Vagina (tissue), 2 donors: ENCODE measurements around the gene ENTPD1. TPM values are rescaled to one million over a fixed set of nuclear protein-coding genes. Genes with fewer than 3 reads are reported as not detected.
"Not testable (repeated sequence)": the region's sequence is repeated elsewhere in the genome, so short reads cannot be mapped to it uniquely, and the experiment has no call there.

ENCODE experiments used
- DNase-seq, 2 donors: peaks; one replicate each; pipeline ENCODE4 v3.0.0-alpha.2; 2017; ENCODE audit errors: extremely low spot score in 2 of 2
- H3K27ac ChIP-seq: fragments of 200-600 bp; sonication (generic); one replicate; pipeline ENCODE4 v1.5.1; 2019
- H3K27me3 ChIP-seq: fragments of 200-600 bp; sonication (generic); one replicate; pipeline ENCODE4 v1.5.1; 2019
- H3K36me3 ChIP-seq, 2 donors: fragments of 200-600 bp; sonication (generic); one replicate each; pipeline ENCODE4 v1.5.1; 2017 to 2019
- H3K4me1 ChIP-seq: fragments of 200-600 bp; sonication (generic); one replicate; pipeline ENCODE4 v1.5.1; 2019
- H3K4me3 ChIP-seq, 2 donors: fragments of 200-600 bp; sonication (generic); 1 replicate in 1 of 2; 2 replicates in 1 of 2; pipeline ENCODE4 v1.5.1; 2016 to 2019
- H3K9me3 ChIP-seq: fragments of 200-600 bp; sonication (generic); one replicate; pipeline ENCODE4 v1.5.1; 2019
- CTCF ChIP-seq, 3 experiments: fragments of 450-650 bp in 2 of 3; fragments of 200-600 bp in 1 of 3; sonication (generic) in 1 of 3; IDR thresholded peaks; one replicate each; pipeline ENCODE4 v1.5.1; 2017 to 2019; ENCODE audit warnings: antibody characterized with exemption in 3 of 3, mild to moderate bottlenecking in 2 of 3, moderate library complexity in 2 of 3
- POLR2A ChIP-seq, 2 donors: fragments of 450-650 bp; IDR thresholded peaks; one replicate each; pipeline ENCODE4 v1.6.1; 2017; ENCODE audit warnings: antibody characterized with exemption in 2 of 2, mild to moderate bottlenecking in 2 of 2, moderate library complexity in 2 of 2
- POLR2AphosphoS5 ChIP-seq, 2 donors: sonication (generic); formaldehyde crosslinking; IDR thresholded peaks; one replicate each; pipeline ENCODE4 v1.9.0; 2017; ENCODE audit warnings: antibody characterized with exemption in 2 of 2, mild to moderate bottlenecking in 2 of 2, low read depth in 1 of 2; ENCODE audit not compliant: insufficient read depth in 1 of 2
- intact Hi-C: fragments of 100-400 bp; cut with DNase I; formaldehyde crosslinking; loops from one replicate; pipeline ENCODE4 v1.15.1; 2023
- total RNA-seq: library from RNA; depleted of rRNA; stranded (reverse); fragments of >200 nt; gene quantifications from one replicate; pipeline ENCODE4 v1.2.3, GENCODE V29; 2016

Gene ENTPD1
- total RNA-seq, 1 donor from 2014 or later: 17.7 TPM

DNA sequence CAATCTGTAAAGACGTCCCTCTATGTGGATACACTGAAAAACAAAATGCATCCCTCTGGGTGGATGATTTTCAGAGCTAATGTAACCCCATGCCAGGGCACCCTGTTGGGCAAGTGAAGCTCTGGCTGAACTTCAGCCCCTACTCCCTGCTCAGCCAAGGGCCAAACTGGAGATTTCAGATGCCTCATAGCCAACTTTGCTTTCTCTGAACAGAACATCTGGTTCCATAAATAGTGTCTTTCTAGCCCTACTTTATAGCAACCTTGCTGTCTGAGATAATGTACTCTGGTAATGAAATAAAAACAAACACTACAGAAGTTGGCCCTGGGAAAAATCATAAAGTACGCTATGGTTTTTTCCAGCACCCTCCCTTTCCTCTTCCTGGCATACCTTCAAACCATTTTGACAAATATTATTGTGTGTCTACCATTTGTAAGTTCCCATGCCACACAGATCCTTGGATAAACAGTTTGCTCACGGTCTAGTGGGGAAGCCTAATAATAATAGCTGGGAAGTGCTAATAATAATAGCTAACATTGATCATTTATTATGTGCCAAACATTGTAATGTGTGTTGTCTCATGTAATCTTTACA is 3.4 kb downstream of the ENTPD1 start:
- H3K27me3 ChIP-seq: no peaks in the 10 kb centered on the region
- TF ChIP-seq POLR2A (IDR thresholded peaks at IDR 0.05) (no peak), CTCF (IDR thresholded peaks at IDR 0.05) (no peak), POLR2AphosphoS5 (IDR thresholded peaks at IDR 0.05; ENCODE audit: insufficient read depth in 1 of 2, low read depth in 1 of 2) (no peak)
- DNase-seq: no peak
- H3K27ac ChIP-seq: peak overlapping the region; percentile 86
- peak overlapping the region in 1 of 2 donors; percentile 18 for H3K4me3 ChIP-seq
- no peaks in the 10 kb centered on the region for H3K36me3 ChIP-seq
- intact Hi-C loops: no loop called here
- H3K9me3 ChIP-seq: no peaks in the 10 kb centered on the region
- H3K4me1 ChIP-seq: peaks cover 21% of the 10 kb centered on the region

DNA sequence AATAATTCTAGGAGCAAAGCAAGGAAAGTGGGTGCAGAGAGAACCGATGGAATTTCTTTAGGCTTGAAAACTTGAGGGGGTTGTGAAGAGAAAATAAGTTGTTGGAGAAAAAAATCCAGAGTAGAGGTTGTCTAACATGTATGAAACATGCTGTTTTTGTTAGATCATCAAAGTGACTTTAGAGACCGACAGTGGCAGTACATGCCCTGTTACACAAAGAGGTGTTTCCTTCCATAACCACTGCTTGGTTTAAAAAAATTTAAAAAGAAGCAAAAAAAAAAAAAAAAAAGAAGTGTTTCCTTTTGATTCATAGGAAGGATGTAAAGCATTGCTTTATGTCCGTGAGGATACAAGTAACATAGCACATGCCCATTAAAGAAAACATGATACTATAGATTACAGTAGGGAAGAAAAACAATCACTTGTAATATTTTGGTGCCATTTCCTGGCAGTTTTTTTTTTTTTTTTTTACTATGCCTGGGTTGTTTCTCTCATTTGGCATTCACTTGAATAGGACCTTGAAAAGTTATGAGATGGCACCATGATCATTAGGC is 6.1 kb downstream of the ENTPD1 start:
- peaks cover 10% of the 10 kb centered on the region for H3K4me1 ChIP-seq
- no peak overlapping the region for H3K4me3 ChIP-seq
- no peak for DNase-seq
- peak overlapping the region; percentile 43 for H3K27ac ChIP-seq
- H3K36me3 ChIP-seq: no peaks in the 10 kb centered on the region
- H3K27me3 ChIP-seq: no peaks in the 10 kb centered on the region
- TF ChIP-seq POLR2AphosphoS5 (IDR thresholded peaks at IDR 0.05; ENCODE audit: insufficient read depth in 1 of 2, low read depth in 1 of 2) (no peak), CTCF (IDR thresholded peaks at IDR 0.05) (no peak), POLR2A (IDR thresholded peaks at IDR 0.05) (no peak)
- no peaks in the 10 kb centered on the region for H3K9me3 ChIP-seq
- intact Hi-C loops: no loop called here

DNA sequence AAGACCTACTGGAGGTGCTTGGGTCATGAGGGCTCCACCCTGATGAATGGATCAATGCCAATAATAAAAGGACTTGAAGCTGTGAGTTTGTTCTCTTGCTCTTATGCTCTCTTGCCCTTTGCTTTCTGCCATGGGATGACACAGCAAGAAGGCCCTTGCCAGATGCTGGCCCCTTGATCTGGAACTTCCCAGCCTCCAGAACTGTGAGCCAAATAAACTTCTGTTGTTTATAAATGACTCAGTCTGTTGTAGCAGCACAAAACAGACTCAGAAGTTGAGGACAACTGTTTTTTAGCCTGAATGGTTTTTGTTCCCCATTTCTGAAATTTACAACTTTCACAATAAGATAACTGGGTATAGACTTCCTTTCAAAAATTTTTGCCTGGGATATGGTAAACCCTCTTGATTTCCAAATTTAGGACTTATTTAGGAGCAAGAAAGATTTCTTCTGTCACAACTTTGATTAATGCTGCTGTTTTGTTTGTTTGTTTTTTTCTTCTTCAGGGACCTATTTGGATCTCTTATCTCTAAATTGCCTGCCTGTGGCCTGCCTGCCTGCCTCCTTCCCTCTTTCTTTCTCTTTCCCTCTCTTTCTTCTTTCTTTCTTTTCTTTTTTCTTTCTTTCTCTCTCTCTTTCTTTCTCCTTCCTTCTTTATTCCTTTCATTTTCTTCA is 12.1 kb downstream of the ENTPD1 start:
- H3K9me3 ChIP-seq: no peaks in the 10 kb centered on the region
- H3K36me3 ChIP-seq: no peaks in the 10 kb centered on the region
- peaks cover 13% of the 10 kb centered on the region for H3K4me1 ChIP-seq
- H3K4me3 ChIP-seq: no peak overlapping the region
- H3K27ac ChIP-seq: peak overlapping the region; percentile 27
- TF ChIP-seq POLR2AphosphoS5 (IDR thresholded peaks at IDR 0.05; ENCODE audit: insufficient read depth in 1 of 2, low read depth in 1 of 2): no peak
- TF ChIP-seq POLR2A (IDR thresholded peaks at IDR 0.05): no peak
- no peak for TF ChIP-seq CTCF (IDR thresholded peaks at IDR 0.05)
- DNase-seq: no peak
- no peaks in the 10 kb centered on the region for H3K27me3 ChIP-seq
- intact Hi-C loops: no loop called here

DNA sequence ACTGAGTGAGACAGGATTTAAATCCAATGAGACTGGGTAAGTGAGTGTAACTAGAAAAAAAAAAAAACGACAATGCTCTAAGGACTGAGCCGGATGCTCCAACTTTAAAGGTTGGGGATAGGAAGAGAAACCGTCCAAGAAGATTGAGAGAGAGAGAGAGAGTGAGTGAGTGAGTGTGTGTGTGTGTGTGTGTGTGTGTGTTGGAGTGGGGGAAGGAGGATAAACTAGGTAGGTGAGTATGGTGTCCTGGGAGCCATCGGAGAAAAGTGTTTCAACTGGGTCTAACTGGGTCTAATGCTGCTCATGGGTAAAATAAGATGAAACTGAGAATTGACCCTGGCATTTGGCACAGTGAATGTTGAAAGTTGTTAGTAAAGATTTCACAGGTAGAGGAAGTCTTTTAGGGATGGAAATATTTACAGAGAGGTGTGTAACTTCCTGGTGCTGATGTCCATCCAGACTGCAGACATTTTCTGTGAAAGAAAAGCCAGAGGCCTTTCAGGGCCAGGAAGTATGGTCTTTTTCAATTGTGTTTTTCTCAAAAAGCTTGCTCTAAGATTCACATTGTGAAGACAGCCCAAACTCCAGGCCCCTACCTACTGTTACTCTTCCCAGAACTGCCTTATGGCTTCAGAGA is 14.2 kb downstream of the ENTPD1 start:
- peaks cover 13% of the 10 kb centered on the region for H3K4me1 ChIP-seq
- TF ChIP-seq POLR2AphosphoS5 (IDR thresholded peaks at IDR 0.05; ENCODE audit: insufficient read depth in 1 of 2, low read depth in 1 of 2) (no peak), CTCF (IDR thresholded peaks at IDR 0.05) (no peak), POLR2A (IDR thresholded peaks at IDR 0.05) (no peak)
- H3K9me3 ChIP-seq: no peaks in the 10 kb centered on the region
- no peak overlapping the region for H3K4me3 ChIP-seq
- H3K27ac ChIP-seq: peak overlapping the region; percentile 4
- DNase-seq: no peak
- intact Hi-C loops: no loop called here
- H3K27me3 ChIP-seq: no peaks in the 10 kb centered on the region
- H3K36me3 ChIP-seq: no peaks in the 10 kb centered on the region

DNA sequence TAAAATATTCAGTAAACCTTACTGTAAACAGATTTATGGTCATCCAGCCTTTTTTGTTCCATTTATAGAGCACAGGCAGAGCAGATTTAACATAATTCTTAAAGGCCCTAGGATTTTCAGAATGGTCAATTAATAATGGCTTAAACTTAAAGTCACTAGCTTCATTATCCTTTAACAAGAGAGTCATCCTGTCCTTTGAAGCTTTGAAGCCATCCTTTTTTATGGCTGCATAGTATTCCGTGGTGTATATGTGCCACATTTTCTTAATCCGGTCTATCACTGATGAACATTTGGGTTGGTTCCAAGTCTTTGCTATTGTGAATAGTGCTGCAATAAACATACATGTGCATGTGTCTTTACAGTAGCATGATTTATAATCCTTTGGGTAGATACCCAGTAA is 17.5 kb downstream of the ENTPD1 start:
- peaks cover 13% of the 10 kb centered on the region for H3K4me1 ChIP-seq
- H3K36me3 ChIP-seq, H3K27ac ChIP-seq, DNase-seq, H3K4me3 ChIP-seq, H3K9me3 ChIP-seq, intact Hi-C loops, H3K27me3 ChIP-seq: not testable (repeated sequence)

GRCh38 chr10:95777638-95778037 is 21.7 kb downstream of the ENTPD1 start:
- H3K9me3 ChIP-seq, H3K4me3 ChIP-seq, H3K36me3 ChIP-seq, H3K4me1 ChIP-seq, H3K27me3 ChIP-seq, intact Hi-C loops, H3K27ac ChIP-seq, DNase-seq: not testable (repeated sequence)
